Body of pancreas (tissue), 4 donors: ENCODE measurements around the gene MCMBP. TPM values are rescaled to one million over a fixed set of nuclear protein-coding genes. Genes with fewer than 3 reads are reported as not detected.

ENCODE experiments used
- ATAC-seq: fragments of 150-250 bp; one replicate; pipeline ENCODE4 v1.9.1; 2016
- DNase-seq, 4 donors: peaks; one replicate each; pipeline ENCODE4 v3.0.0-alpha.2; 2019
- H3K27ac ChIP-seq, 4 donors: fragments of 200-600 bp; sonication (generic); 1 replicate in 3 of 4; 2 replicates in 1 of 4; pipeline versions ENCODE4 v1.5.1 to v1.6.1; 2016 to 2019; ENCODE audit warnings: mild to moderate bottlenecking in 1 of 4, mixed read lengths in 1 of 4, moderate library complexity in 1 of 4
- H3K27me3 ChIP-seq, 2 donors: fragments of 200-600 bp; sonication (generic); one replicate each; pipeline ENCODE4 v1.6.0; 2016; ENCODE audit warnings: mild to moderate bottlenecking in 1 of 2
- H3K36me3 ChIP-seq, 2 donors: fragments of 200-600 bp; sonication (generic); replicated peaks in 1 of 2; 2 replicates each; pipeline ENCODE4 v1.5.1; 2016; ENCODE audit warnings: low read depth in 2 of 2; ENCODE audit not compliant: insufficient read depth in 1 of 2
- H3K4me1 ChIP-seq: fragments of 200-600 bp; sonication (generic); one replicate; pipeline ENCODE4 v1.6.0; 2016
- H3K4me3 ChIP-seq, 2 donors: fragments of 200-600 bp; sonication (generic); 1 replicate in 1 of 2; 2 replicates in 1 of 2; pipeline ENCODE4 v1.5.1; 2016 to 2019
- H3K9me3 ChIP-seq, 3 donors: fragments of 200-600 bp; sonication (generic); 1 replicate in 2 of 3; 2 replicates in 1 of 3; pipeline ENCODE4 v1.5.1; 2016
- POLR2A ChIP-seq, 3 donors: fragments of 450-650 bp; IDR thresholded peaks; one replicate each; pipeline ENCODE4 v1.6.1; 2016; ENCODE audit warnings: antibody characterized with exemption in 3 of 3, mild to moderate bottlenecking in 2 of 3
- WGBS, 2 donors: methylation state at CpG; one replicate each; pipeline ENCODE4 v1.1.5; 2017; 5-methylcytosine and 5-hydroxymethylcytosine counted together
- intact Hi-C: fragments of 100-400 bp; cut with DNase I; formaldehyde crosslinking; loops from one replicate; pipeline ENCODE4 v1.15.1; 2023
- total RNA-seq, 2 donors: library from RNA; depleted of rRNA; stranded (reverse); fragments of >200 nt; gene quantifications; one replicate each; pipeline ENCODE4 v1.1.0, GENCODE V29; 2016
- TF ChIP-seq, protein P1 (sequence below), 7 experiments: fragments of 450-650 bp in 4 of 7; fragments of 200-600 bp in 3 of 7; sonication (generic) in 3 of 7; IDR thresholded peaks; one replicate each; pipeline ENCODE4 v1.5.1; 2016 to 2019; ENCODE audit warnings: antibody characterized with exemption in 7 of 7

MCMBP gene
- total RNA-seq, 2 donors from 2014 or later: 26.2 to 29.0 TPM

- DNase-seq (no peak), ATAC-seq (no peak)
- Histone ChIP-seq H3K9me3 (no peaks in the 10 kb centered on the region), H3K36me3 (peaks cover 10 to 39% of the 10 kb centered on the region in 2 donors), H3K4me1 (no peaks in the 10 kb centered on the region), H3K27me3 (no peaks in the 10 kb centered on the region), H3K4me3 (no peak overlapping the region), H3K27ac (no peak overlapping the region)
- intact Hi-C loops: no loop called here
- TF ChIP-seq, protein P1, sequence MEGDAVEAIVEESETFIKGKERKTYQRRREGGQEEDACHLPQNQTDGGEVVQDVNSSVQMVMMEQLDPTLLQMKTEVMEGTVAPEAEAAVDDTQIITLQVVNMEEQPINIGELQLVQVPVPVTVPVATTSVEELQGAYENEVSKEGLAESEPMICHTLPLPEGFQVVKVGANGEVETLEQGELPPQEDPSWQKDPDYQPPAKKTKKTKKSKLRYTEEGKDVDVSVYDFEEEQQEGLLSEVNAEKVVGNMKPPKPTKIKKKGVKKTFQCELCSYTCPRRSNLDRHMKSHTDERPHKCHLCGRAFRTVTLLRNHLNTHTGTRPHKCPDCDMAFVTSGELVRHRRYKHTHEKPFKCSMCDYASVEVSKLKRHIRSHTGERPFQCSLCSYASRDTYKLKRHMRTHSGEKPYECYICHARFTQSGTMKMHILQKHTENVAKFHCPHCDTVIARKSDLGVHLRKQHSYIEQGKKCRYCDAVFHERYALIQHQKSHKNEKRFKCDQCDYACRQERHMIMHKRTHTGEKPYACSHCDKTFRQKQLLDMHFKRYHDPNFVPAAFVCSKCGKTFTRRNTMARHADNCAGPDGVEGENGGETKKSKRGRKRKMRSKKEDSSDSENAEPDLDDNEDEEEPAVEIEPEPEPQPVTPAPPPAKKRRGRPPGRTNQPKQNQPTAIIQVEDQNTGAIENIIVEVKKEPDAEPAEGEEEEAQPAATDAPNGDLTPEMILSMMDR (IDR thresholded peaks at IDR 0.05): no peak
- TF ChIP-seq POLR2A (IDR thresholded peaks at IDR 0.05): no peak
- WGBS, 2 donors: 85 to 86% methylated on average over 2 of the region's 2 CpGs
Measured at GRCh38 chr10:119832951-119833350, 39.7 kb downstream of the MCMBP start.

DNA sequence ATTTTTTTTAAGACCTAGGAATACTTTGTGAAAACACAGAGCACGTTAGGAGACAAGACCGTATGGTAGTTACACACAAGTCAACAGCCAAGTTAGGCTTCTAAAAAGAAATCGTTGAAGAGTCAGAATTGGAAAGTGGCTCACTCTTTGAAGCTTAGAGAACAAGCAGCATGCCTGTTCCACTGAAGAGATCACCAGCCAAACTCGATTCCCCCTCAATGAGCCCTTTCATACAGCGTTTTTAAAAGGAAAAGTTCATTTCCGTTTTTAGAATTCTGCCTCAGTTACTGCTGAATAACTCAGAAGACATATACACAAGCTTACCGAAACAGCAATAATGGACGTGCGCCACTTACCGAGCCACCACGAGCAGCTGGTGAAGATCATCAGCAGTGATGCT is 41.0 kb downstream of the MCMBP start:
- DNase-seq: no peak
- H3K4me3 ChIP-seq: no peak overlapping the region
- H3K9me3 ChIP-seq: no peaks in the 10 kb centered on the region
- H3K27ac ChIP-seq: no peak overlapping the region
- WGBS, 2 donors: 83 to 85% methylated on average over 11 of the region's 11 CpGs
- H3K36me3 ChIP-seq: peaks cover 6 to 31% of the 10 kb centered on the region in 2 donors
- H3K27me3 ChIP-seq: no peaks in the 10 kb centered on the region
- no peaks in the 10 kb centered on the region for H3K4me1 ChIP-seq
- TF ChIP-seq, protein P1 (IDR thresholded peaks at IDR 0.05): no peak
- no peak for TF ChIP-seq POLR2A (IDR thresholded peaks at IDR 0.05)
- intact Hi-C loops: no loop called here
- no peak for ATAC-seq

DNA sequence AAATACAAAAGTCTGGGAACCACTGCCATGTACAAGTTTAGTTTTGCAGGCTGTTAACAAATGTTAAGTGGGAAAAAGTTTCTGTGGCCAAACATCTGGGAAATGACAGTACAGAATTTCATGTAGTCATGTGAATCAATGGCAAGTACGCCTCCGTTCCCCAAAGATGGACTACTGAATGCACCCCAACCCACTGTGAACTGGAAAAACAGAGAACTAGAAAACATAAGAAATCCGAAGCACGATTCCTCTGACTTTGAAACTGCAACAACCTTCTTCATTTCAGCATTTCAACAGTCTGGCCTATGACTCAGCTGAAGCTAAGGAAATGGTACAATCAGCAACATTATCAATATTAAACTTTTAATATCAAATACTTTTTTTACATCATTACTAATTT is 41.8 kb downstream of the MCMBP start:
- intact Hi-C loops: no loop called here
- ATAC-seq (no peak), DNase-seq (no peak)
- Histone ChIP-seq H3K9me3 (no peaks in the 10 kb centered on the region), H3K27ac (no peak overlapping the region), H3K4me3 (no peak overlapping the region), H3K27me3 (no peaks in the 10 kb centered on the region), H3K36me3 (peaks cover 6 to 24% of the 10 kb centered on the region in 2 donors), H3K4me1 (no peaks in the 10 kb centered on the region)
- TF ChIP-seq, protein P1 (IDR thresholded peaks at IDR 0.05): no peak
- TF ChIP-seq POLR2A (IDR thresholded peaks at IDR 0.05): no peak
- 86 to 89% methylated on average over 4 of the region's 4 CpGs for WGBS, 2 donors

DNA sequence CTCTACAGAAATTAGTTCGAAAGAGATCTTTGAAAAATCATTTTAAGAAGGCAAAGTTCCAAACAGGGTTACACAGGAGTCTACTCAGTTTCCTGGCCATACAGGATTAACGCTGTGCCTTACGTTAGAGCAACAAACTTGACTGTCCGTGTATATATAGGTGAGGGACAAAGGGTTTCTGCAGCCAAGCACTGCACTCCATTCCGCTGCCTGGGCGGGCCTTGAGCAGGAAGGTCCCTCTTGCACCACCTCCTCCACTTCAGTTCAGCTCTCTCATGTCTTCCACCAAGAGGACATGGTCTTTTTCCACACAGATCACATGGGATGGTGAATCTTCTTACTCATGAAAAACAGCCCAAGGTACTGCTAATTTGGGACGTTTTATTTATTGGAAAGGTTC is 43.2 kb downstream of the MCMBP start:
- ATAC-seq (no peak), DNase-seq (no peak)
- Histone ChIP-seq H3K27ac (no peak overlapping the region), H3K4me3 (no peak overlapping the region), H3K36me3 (peaks cover 6 to 20% of the 10 kb centered on the region in 2 donors), H3K9me3 (no peaks in the 10 kb centered on the region), H3K27me3 (no peaks in the 10 kb centered on the region), H3K4me1 (no peaks in the 10 kb centered on the region)
- TF ChIP-seq, protein P1 (IDR thresholded peaks at IDR 0.05): no peak
- no peak for TF ChIP-seq POLR2A (IDR thresholded peaks at IDR 0.05)
- WGBS, 2 donors: 86 to 90% methylated on average over 7 of the region's 7 CpGs
- intact Hi-C loops: no loop called here

GRCh38 chr10:119827430-119827829 is 45.2 kb downstream of the MCMBP start:
- 86 to 90% methylated on average over 4 of the region's 4 CpGs for WGBS, 2 donors
- H3K36me3 ChIP-seq: peaks cover 6 to 18% of the 10 kb centered on the region in 2 donors
- no peak for ATAC-seq

More at GRCh38 chr10:119827430-119827829, 45.2 kb downstream of the MCMBP start:
- Histone ChIP-seq H3K27me3 (no peaks in the 10 kb centered on the region), H3K27ac (no peak overlapping the region), H3K4me3 (no peak overlapping the region), H3K4me1 (no peaks in the 10 kb centered on the region), H3K9me3 (no peaks in the 10 kb centered on the region)
- no peak for TF ChIP-seq POLR2A (IDR thresholded peaks at IDR 0.05)
- TF ChIP-seq, protein P1 (IDR thresholded peaks at IDR 0.05): no peak
- intact Hi-C loops: no loop called here
- DNase-seq: no peak
